Keratinocyte (primary cell): ENCODE measurements around the gene PARK7. TPM values are rescaled to one million over a fixed set of nuclear protein-coding genes. Genes with fewer than 3 reads are reported as not detected.

Experiments
- DNase-seq: peaks from one replicate; pipeline ENCODE4 v3.0.0-alpha.2; 2011; ENCODE audit warnings: low read depth, missing footprints, low spot score
- FAIRE-seq: peaks from 2 replicates; lab custom pipeline; 2011; peaks lifted over from hg19 to GRCh38; lab: Jason Lieb, UNC
- H2AFZ ChIP-seq: 2 replicates; pipeline ENCODE4 v1.6.0; 2012; ENCODE audit warnings: low read length, control low read depth, inconsistent platforms; ENCODE audit not compliant: control insufficient read depth
- H3K27ac ChIP-seq: 2 replicates; pipeline ENCODE4 v1.5.1; 2011; ENCODE audit warnings: low read length; ENCODE audit not compliant: control insufficient read depth, insufficient read depth
- H3K27me3 ChIP-seq: 3 replicates; pipeline ENCODE4 v1.6.0; 2011; ENCODE audit warnings: low read length; ENCODE audit not compliant: control insufficient read depth, insufficient read depth; ENCODE audit errors: extremely low read depth
- H3K36me3 ChIP-seq, 2 experiments: 2 replicates in 1 of 2; 3 replicates in 1 of 2; pipeline ENCODE4 v1.5.1; 2011; ENCODE audit warnings: low read length in 2 of 2, mild to moderate bottlenecking in 1 of 2; ENCODE audit not compliant: control insufficient read depth in 2 of 2, insufficient read depth in 2 of 2; ENCODE audit errors: extremely low read depth in 1 of 2
- H3K4me1 ChIP-seq: 3 replicates; pipeline ENCODE4 v1.5.1; 2011; ENCODE audit warnings: low read length; ENCODE audit not compliant: control insufficient read depth, insufficient read depth; ENCODE audit errors: extremely low read depth
- H3K4me2 ChIP-seq: 3 replicates; pipeline ENCODE4 v1.6.0; 2011; ENCODE audit warnings: low read depth, low read length; ENCODE audit not compliant: control insufficient read depth, insufficient read depth; ENCODE audit errors: extremely low read depth
- H3K4me3 ChIP-seq, 3 experiments: fragments of 200-600 bp in 1 of 3; sonication (generic) in 1 of 3; 2 replicates in 2 of 3; 3 replicates in 1 of 3; pipeline ENCODE4 v1.5.1; 2011 to 2016; ENCODE audit warnings: low read length in 3 of 3, mild to moderate bottlenecking in 3 of 3, control low read depth in 2 of 3, inconsistent platforms in 1 of 3, low read depth in 1 of 3, mixed read lengths in 1 of 3, mixed run types in 1 of 3, moderate library complexity in 1 of 3; ENCODE audit not compliant: control insufficient read depth in 2 of 3, insufficient read depth in 2 of 3; ENCODE audit errors: extremely low read depth in 1 of 3
- H3K79me2 ChIP-seq: 2 replicates; pipeline ENCODE4 v1.6.0; 2012; ENCODE audit warnings: low read length; ENCODE audit not compliant: control insufficient read depth, insufficient read depth
- H3K9ac ChIP-seq: 3 replicates; pipeline ENCODE4 v1.6.0; 2011; ENCODE audit warnings: low read length; ENCODE audit not compliant: control insufficient read depth, insufficient read depth; ENCODE audit errors: extremely low read depth
- H3K9me1 ChIP-seq: 3 replicates; pipeline ENCODE4 v1.6.0; 2011; ENCODE audit warnings: low read length; ENCODE audit not compliant: control insufficient read depth, insufficient read depth; ENCODE audit errors: extremely low read depth
- H3K9me3 ChIP-seq: 2 replicates; pipeline ENCODE4 v1.5.1; 2012; ENCODE audit warnings: low read depth, low read length; ENCODE audit not compliant: control insufficient read depth
- H4K20me1 ChIP-seq: 3 replicates; pipeline ENCODE4 v1.6.0; 2011; ENCODE audit warnings: low read length; ENCODE audit not compliant: control insufficient read depth, insufficient read depth; ENCODE audit errors: extremely low read depth
- CTCF ChIP-seq, 3 experiments: IDR thresholded peaks in 1 of 3; conservative IDR thresholded peaks in 1 of 3; optimal IDR thresholded peaks in 1 of 3; 2 replicates in 2 of 3; 3 replicates in 1 of 3; pipeline versions ENCODE3 to v1.5.1; 2011; ENCODE audit warnings: low read length in 3 of 3, mild to moderate bottlenecking in 3 of 3, moderate library complexity in 2 of 3, control low read depth in 1 of 3, inconsistent platforms in 1 of 3; ENCODE audit not compliant: insufficient read depth in 2 of 3; ENCODE audit errors: extremely low read depth in 1 of 3
- EZH2 ChIP-seq: IDR thresholded peaks from one replicate; pipeline ENCODE4 v1.6.1; 2012; ENCODE audit warnings: inconsistent platforms, mild to moderate bottlenecking, low read length, moderate library complexity
- dilution Hi-C: fragments of 300-500 bp; cut with MboI; formaldehyde crosslinking; loops from one replicate; pipeline ENCODE4 v1.7.0; 2020; ENCODE audit warnings: low sequenced_read_pairs; ENCODE audit not compliant: extremely low pct_ligation_motif_present
- polyA plus RNA-seq, 5 experiments: library from polyadenylated mRNA; depleted of rRNA in 3 of 5; stranded (reverse) in 3 of 5; stranded (forward) in 1 of 5; unstranded in 1 of 5; fragments of >200 nt; gene quantifications; 1 replicate in 1 of 5; 2 replicates in 3 of 5; 3 replicates in 1 of 5; pipeline versions ENCODE4 v1.2.1 to v1.2.3, GENCODE V29; 2011 to 2012; ENCODE audit warnings: missing spikeins in 2 of 5, low read depth in 1 of 5, low replicate concordance in 1 of 5

PARK7 gene
- polyA plus RNA-seq, 1 donor (not counting 4 experiments of a cell fraction or from before 2014, with no cell fraction given) = 502 TPM

- FAIRE-seq = no peak
- TF ChIP-seq CTCF (optimal IDR thresholded peaks at IDR 0.05 in 1 of 3, IDR thresholded peaks at IDR 0.05 in 1 of 3, conservative IDR thresholded peaks at IDR 0.05 in 1 of 3; ENCODE audit: extremely low read depth in 1 of 3, insufficient read depth in 2 of 3, low read length in 3 of 3) (no peak), EZH2 (no peak)
Measured at GRCh38 chr1:7928247-7928646, 33.3 kb upstream of the PARK7 start.

GRCh38 chr1:7929637-7930036, 31.9 kb upstream of the PARK7 start:
- Histone ChIP-seq H3K9ac (no peak overlapping the region), H3K79me2 (no peaks in the 10 kb centered on the region), H3K4me3 (no peak overlapping the region), H3K9me3 (no peaks in the 10 kb centered on the region), H3K27me3 (peaks cover 6% of the 10 kb centered on the region), H3K4me1 (no peaks in the 10 kb centered on the region), H3K36me3 (no peaks in the 10 kb centered on the region), H3K9me1 (no peaks in the 10 kb centered on the region), H3K27ac (no peak overlapping the region), H3K4me2 (no peak overlapping the region), H2AFZ (no peak overlapping the region), H4K20me1 (no peaks in the 10 kb centered on the region)
- DNase-seq (no peak), FAIRE-seq (no peak)
- TF ChIP-seq CTCF (optimal IDR thresholded peaks at IDR 0.05 in 1 of 3, IDR thresholded peaks at IDR 0.05 in 1 of 3, conservative IDR thresholded peaks at IDR 0.05 in 1 of 3; ENCODE audit: extremely low read depth in 1 of 3, insufficient read depth in 2 of 3, low read length in 3 of 3) (no peak), EZH2 (no peak)
- dilution Hi-C loops = no loop called here

More at GRCh38 chr1:7928247-7928646, 33.3 kb upstream of the PARK7 start:
- H4K20me1 ChIP-seq = no peaks in the 10 kb centered on the region
- H3K4me1 ChIP-seq = no peaks in the 10 kb centered on the region
- H3K27me3 ChIP-seq = peaks cover 6% of the 10 kb centered on the region
- H3K9me3 ChIP-seq = no peaks in the 10 kb centered on the region
- no peak overlapping the region for H3K4me3 ChIP-seq
- H3K79me2 ChIP-seq = no peaks in the 10 kb centered on the region
- H3K27ac ChIP-seq = no peak overlapping the region
- dilution Hi-C loops = no loop called here
- H2AFZ ChIP-seq = no peak overlapping the region
- H3K9me1 ChIP-seq = no peaks in the 10 kb centered on the region
- H3K4me2 ChIP-seq = no peak overlapping the region
- no peaks in the 10 kb centered on the region for H3K36me3 ChIP-seq
- DNase-seq = no peak
- no peak overlapping the region for H3K9ac ChIP-seq
